Liver (tissue), 3 donors: ENCODE measurements around the gene TRA2A.

Source experiments
- JUND ChIP-seq, 2 donors: IDR thresholded peaks; 2 replicates each; pipeline ENCODE4 v1.6.1; 2016; ENCODE audit warnings: antibody characterized with exemption in 2 of 2
- SP1 ChIP-seq: IDR thresholded peaks from 2 replicates; pipeline ENCODE4 v1.6.1; 2018; ENCODE audit warnings: antibody characterized with exemption, mild to moderate bottlenecking
- TAF1 ChIP-seq: conservative IDR thresholded peaks from 2 replicates; pipeline ENCODE4 v1.6.1; 2016; ENCODE audit warnings: antibody characterized with exemption, mild to moderate bottlenecking
- YY1 ChIP-seq: IDR thresholded peaks from 2 replicates; pipeline ENCODE4 v1.6.1; 2016; ENCODE audit warnings: antibody characterized with exemption, mild to moderate bottlenecking
- TF ChIP-seq, protein P1 (sequence below): fragments of 150-350 bp; IDR thresholded peaks from 2 replicates; pipeline ENCODE4 v1.5.1; 2017; ENCODE audit warnings: improper control_type of control experiment, low read depth, low read length; ENCODE audit not compliant: missing input control
- TF ChIP-seq, protein P2 (sequence below): IDR thresholded peaks from 2 replicates; pipeline ENCODE4 v1.6.1; 2016; ENCODE audit warnings: antibody characterized with exemption, mild to moderate bottlenecking
- TF ChIP-seq, protein P3 (sequence below): IDR thresholded peaks from 2 replicates; pipeline ENCODE4 v1.6.1; 2016; ENCODE audit warnings: antibody characterized with exemption
- donor health status: healthy.
- donor health status: healthy.

DNA sequence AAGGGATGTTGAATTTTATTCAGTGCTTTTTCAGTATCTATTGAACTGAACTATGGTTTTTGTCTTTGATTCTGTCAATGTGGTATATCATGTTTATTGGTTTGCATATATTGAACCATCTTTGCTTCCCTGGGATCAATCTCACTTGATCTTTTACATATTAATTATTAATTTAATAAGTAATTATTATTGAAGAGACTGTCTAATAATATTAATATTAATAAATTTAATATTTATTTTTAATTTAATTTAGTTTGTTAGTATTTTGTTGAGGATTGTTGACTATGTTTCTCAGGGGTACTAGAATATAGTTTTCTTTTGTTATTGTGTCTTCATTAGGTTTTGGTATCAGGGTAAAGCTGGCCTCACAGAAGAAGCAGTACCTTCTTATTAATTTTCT, 26.5 kb upstream of the TRA2A start:
- TF ChIP-seq, protein P1, sequence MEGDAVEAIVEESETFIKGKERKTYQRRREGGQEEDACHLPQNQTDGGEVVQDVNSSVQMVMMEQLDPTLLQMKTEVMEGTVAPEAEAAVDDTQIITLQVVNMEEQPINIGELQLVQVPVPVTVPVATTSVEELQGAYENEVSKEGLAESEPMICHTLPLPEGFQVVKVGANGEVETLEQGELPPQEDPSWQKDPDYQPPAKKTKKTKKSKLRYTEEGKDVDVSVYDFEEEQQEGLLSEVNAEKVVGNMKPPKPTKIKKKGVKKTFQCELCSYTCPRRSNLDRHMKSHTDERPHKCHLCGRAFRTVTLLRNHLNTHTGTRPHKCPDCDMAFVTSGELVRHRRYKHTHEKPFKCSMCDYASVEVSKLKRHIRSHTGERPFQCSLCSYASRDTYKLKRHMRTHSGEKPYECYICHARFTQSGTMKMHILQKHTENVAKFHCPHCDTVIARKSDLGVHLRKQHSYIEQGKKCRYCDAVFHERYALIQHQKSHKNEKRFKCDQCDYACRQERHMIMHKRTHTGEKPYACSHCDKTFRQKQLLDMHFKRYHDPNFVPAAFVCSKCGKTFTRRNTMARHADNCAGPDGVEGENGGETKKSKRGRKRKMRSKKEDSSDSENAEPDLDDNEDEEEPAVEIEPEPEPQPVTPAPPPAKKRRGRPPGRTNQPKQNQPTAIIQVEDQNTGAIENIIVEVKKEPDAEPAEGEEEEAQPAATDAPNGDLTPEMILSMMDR: no peak
- no peak for TF ChIP-seq SP1
- TF ChIP-seq TAF1: no peak
- no peak for TF ChIP-seq JUND (IDR thresholded peaks at IDR 0.05)
- TF ChIP-seq, protein P2, sequence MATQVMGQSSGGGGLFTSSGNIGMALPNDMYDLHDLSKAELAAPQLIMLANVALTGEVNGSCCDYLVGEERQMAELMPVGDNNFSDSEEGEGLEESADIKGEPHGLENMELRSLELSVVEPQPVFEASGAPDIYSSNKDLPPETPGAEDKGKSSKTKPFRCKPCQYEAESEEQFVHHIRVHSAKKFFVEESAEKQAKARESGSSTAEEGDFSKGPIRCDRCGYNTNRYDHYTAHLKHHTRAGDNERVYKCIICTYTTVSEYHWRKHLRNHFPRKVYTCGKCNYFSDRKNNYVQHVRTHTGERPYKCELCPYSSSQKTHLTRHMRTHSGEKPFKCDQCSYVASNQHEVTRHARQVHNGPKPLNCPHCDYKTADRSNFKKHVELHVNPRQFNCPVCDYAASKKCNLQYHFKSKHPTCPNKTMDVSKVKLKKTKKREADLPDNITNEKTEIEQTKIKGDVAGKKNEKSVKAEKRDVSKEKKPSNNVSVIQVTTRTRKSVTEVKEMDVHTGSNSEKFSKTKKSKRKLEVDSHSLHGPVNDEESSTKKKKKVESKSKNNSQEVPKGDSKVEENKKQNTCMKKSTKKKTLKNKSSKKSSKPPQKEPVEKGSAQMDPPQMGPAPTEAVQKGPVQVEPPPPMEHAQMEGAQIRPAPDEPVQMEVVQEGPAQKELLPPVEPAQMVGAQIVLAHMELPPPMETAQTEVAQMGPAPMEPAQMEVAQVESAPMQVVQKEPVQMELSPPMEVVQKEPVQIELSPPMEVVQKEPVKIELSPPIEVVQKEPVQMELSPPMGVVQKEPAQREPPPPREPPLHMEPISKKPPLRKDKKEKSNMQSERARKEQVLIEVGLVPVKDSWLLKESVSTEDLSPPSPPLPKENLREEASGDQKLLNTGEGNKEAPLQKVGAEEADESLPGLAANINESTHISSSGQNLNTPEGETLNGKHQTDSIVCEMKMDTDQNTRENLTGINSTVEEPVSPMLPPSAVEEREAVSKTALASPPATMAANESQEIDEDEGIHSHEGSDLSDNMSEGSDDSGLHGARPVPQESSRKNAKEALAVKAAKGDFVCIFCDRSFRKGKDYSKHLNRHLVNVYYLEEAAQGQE: no peak
- TF ChIP-seq, protein P3, sequence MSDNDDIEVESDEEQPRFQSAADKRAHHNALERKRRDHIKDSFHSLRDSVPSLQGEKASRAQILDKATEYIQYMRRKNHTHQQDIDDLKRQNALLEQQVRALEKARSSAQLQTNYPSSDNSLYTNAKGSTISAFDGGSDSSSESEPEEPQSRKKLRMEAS: no peak
- no peak for TF ChIP-seq YY1
